Measurements from ENCODE around the gene GPR157. TPM values are rescaled to one million over a fixed set of nuclear protein-coding genes. Genes with fewer than 3 reads are reported as not detected.
"Not testable (repeated sequence)": the region's sequence is repeated elsewhere in the genome, so short reads cannot be mapped to it uniquely, and the experiment has no call there.

GPR157 gene
- total RNA-seq, 2 donors from 2014 or later: 10.3 to 13.0 TPM

DNA sequence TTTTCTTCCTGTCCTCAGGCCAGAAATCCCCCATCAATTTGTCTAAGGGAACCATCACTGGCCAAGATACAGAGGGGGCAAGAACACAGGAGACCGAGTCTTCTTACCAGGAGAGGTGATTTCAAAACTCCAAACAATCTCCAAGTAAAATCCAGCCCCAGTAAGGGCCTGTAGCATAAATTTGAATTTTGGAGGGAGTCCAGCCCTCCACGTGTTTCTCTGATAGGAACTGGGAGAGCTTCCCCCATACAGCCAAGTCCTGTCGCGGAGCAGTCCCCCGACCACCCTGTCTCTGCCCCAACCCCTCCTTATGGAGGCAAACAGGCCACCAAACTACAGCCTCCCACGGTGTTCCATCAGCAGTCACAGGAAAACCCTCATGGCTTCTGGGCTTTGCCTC is 32.4 kb upstream of the GPR157 start:
- Histone ChIP-seq H3K4me3 (no peak overlapping the region), H3K36me3 (no peaks in the 10 kb centered on the region), H3K27me3 (no peaks in the 10 kb centered on the region), H3K27ac (no peak overlapping the region), H3K4me1 (peaks cover 0 to 35% of the 10 kb centered on the region in 2 donors), H3K9me3 (no peaks in the 10 kb centered on the region)
- no peak for TF ChIP-seq CTCF (IDR thresholded peaks at IDR 0.05)
- DNase-seq (ENCODE audit: low spot score): no peak

DNA sequence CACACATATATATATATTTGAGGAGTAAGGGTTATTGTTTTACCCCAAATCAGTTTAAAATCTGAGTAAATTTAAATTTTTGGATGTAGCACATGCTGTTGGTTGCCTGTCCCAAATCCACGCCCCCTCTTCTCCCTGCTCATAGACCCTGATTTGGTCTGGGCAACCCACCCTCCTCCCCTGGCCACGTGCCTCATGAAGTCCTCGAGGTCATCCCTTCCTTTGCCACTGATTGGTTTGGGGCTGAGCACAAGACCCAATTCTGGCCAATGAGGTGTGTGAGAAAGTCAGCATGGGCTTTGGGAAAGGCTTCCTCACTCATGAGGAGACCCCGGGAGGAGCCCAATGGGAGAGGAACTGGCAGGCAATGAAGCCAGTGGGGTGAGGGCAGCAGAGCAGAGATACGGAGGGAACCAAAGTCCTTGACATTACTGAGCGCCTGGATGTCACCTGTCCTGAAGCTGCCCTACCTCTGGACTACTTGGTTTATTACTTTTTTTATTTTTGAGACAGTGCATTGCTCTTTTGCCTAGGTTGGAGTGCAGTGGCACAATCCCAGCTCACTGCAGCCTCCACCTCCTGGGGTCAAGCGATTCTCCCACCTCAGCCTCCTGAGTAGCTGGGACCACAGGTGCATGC is 31.3 kb upstream of the GPR157 start:
- no peaks in the 10 kb centered on the region for H3K36me3 ChIP-seq

DNA sequence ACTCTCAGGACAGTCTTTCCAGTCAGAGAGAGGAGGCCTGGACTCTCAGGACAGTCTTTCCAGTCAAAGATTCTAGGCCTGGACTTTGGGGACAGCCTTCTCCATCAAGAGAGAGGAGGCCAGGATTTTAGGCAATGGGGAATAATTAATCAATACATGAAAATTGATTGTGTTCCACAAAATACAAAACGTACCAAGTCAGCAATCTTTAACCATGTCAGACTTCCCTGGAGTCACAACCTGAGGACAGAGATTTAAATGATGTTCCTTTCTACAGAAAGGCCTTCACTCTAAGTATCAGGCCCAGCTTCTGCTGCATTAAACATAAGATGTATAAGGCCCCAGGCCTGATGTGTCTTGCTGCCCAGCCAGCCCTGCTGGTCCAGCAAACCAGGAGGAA is 27.0 kb upstream of the GPR157 start:
- H3K4me1 ChIP-seq: peaks cover 0 to 6% of the 10 kb centered on the region in 2 donors
- H3K36me3 ChIP-seq: no peaks in the 10 kb centered on the region
- no peak overlapping the region for H3K4me3 ChIP-seq
- H3K27me3 ChIP-seq: no peaks in the 10 kb centered on the region
- H3K27ac ChIP-seq: no peak overlapping the region
- no peak for TF ChIP-seq CTCF (IDR thresholded peaks at IDR 0.05)
- H3K9me3 ChIP-seq: no peaks in the 10 kb centered on the region
- no peak for DNase-seq (ENCODE audit: low spot score)

More for the DNA sequence above, 31.3 kb upstream of the GPR157 start:
- DNase-seq (ENCODE audit: low spot score): no peak
- Histone ChIP-seq H3K27ac (no peak overlapping the region), H3K4me3 (no peak overlapping the region), H3K4me1 (peaks cover 0 to 34% of the 10 kb centered on the region in 2 donors), H3K9me3 (no peaks in the 10 kb centered on the region), H3K27me3 (no peaks in the 10 kb centered on the region)
- TF ChIP-seq CTCF (IDR thresholded peaks at IDR 0.05): no peak

DNA sequence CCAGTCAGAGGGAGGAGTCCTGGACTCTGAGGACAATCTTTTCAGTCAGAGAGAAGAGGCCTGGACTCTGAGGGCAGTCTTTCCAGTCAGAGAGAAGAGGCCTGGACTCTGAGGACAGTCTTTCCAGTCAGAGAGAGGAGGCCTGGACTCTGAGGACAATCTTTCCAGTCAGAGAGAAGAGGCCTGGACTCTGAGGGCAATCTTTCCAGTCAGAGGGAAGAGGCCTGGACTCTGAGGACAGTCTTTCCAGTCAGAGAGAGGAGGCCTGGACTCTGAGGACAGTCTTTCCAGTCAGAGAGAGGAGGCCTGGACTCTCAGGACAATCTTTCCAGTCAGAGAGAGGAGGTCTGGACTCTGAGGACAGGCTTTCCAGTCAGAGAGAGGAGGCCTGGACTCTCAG is 26.5 kb upstream of the GPR157 start:
- not testable (repeated sequence) for H3K27ac ChIP-seq; H3K27me3 ChIP-seq; H3K4me3 ChIP-seq; H3K36me3 ChIP-seq; H3K9me3 ChIP-seq; DNase-seq (ENCODE audit: low spot score)
- peaks cover 0 to 11% of the 10 kb centered on the region in 2 donors for H3K4me1 ChIP-seq

DNA sequence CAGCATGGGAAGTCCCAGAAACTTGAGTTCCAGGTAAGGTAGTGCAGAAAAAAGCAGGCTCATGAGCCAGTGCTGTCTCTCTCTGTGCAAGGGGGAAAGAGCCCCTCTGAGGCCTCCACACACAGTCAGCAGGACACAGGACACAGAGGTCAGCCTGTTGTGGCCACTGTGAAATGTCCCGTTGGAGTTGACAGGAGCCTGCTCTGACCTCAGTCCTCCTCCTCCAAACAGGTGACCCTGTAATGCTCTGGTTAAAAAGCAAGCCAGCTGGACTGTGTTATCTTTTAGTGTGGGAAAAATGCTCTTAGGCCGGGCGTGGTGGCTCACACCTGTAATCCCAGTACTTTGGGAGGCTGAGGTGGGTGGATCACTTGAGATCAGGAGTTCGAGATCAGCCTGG is 24.2 kb upstream of the GPR157 start:
- Histone ChIP-seq H3K27me3 (no peaks in the 10 kb centered on the region), H3K4me1 (peaks cover 0 to 27% of the 10 kb centered on the region in 2 donors), H3K4me3 (no peak overlapping the region), H3K27ac (no peak overlapping the region), H3K36me3 (no peaks in the 10 kb centered on the region), H3K9me3 (no peaks in the 10 kb centered on the region)
- no peak for TF ChIP-seq CTCF (IDR thresholded peaks at IDR 0.05)
- no peak for DNase-seq (ENCODE audit: low spot score)

DNA sequence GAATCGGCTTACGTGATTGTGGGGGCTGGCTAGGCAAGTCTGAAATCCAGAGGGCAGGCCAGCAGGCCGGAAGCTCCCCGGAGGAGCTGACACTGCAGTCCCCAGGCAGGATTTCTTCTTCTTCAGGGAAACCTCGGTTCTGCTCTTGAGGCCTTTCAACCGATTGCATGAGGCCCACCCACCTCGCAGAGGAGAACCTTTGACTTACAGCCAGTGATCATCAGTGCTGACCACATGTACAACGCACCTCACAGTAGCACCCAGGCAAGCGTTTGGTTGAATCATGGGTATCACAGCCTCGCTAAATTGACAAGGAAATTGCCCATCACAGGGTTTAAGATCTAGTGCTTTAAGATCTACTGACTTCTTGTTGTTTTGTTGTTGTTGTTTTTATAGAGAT is 23.6 kb upstream of the GPR157 start:
- H3K36me3 ChIP-seq: no peaks in the 10 kb centered on the region
- H3K9me3 ChIP-seq: no peaks in the 10 kb centered on the region
- peaks cover 0 to 27% of the 10 kb centered on the region in 2 donors for H3K4me1 ChIP-seq
- TF ChIP-seq CTCF (IDR thresholded peaks at IDR 0.05): no peak
- no peak for DNase-seq (ENCODE audit: low spot score)
- no peak overlapping the region for H3K4me3 ChIP-seq
- H3K27ac ChIP-seq: peak overlapping the region; percentile 55 to 66
- H3K27me3 ChIP-seq: no peaks in the 10 kb centered on the region
